HepG2 (cell line): ENCODE measurements around the gene NIFK. TPM values are rescaled to one million over a fixed set of nuclear protein-coding genes. Genes with fewer than 3 reads are reported as not detected.

Experiments used
- ATAC-seq: fragments of 200-7000 bp; cut with Tn5 transposase; 3 replicates; pipeline ENCODE4 v1.9.1; 2020; ENCODE audit warnings: mild to moderate bottlenecking, moderate library complexity
- BruUV-seq: library from RNA; stranded (reverse); fragments of 400-500 nt; replicated peaks from 2 replicates; lab custom pipeline; 2021; lab: Mats Ljungman, UMichigan
- CTCF ChIA-PET: fragments of 300-600 bp; formaldehyde crosslinking; extraction: SDS; loops from one replicate; lab custom pipeline; 2021; ENCODE audit warnings: low total read pairs, inconsistent platforms, low intra/inter-chr PET ratio; lab: Yijun Ruan, JAX
- POLR2A ChIA-PET: fragments of 350-600 bp; sonication (Branson Sonifier 250); formaldehyde crosslinking; loops from one replicate; lab custom pipeline; 2020; ENCODE audit warnings: antibody characterized with exemption, inconsistent platforms; lab: Yijun Ruan, JAX
- DNase-seq: peaks from one replicate; pipeline ENCODE4 v3.0.0-alpha.2; 2015; ENCODE audit warnings: low spot score
- FAIRE-seq: peaks from 3 replicates; lab custom pipeline; 2011; peaks lifted over from hg19 to GRCh38; lab: Jason Lieb, UNC
- H2AFZ ChIP-seq: one replicate; pipeline ENCODE4 v1.6.1; 2011; ENCODE audit warnings: low read length, inconsistent platforms
- H3K27ac ChIP-seq: fragments of 300-600 bp; 3 replicates; pipeline ENCODE4 v1.8.0; 2011; ENCODE audit warnings: mixed run types, mild to moderate bottlenecking, mixed read lengths, low read length, inconsistent platforms; ENCODE audit not compliant: insufficient read depth; ENCODE audit errors: extremely low read length
- H3K27me3 ChIP-seq, 2 experiments: fragments of 200-600 bp in 1 of 2; 2 replicates in 1 of 2; 3 replicates in 1 of 2; pipeline versions ENCODE4 v1.6.0 to v1.8.0; 2011; ENCODE audit warnings: low read length in 2 of 2, mild to moderate bottlenecking in 2 of 2, moderate library complexity in 2 of 2, inconsistent platforms in 1 of 2; ENCODE audit not compliant: insufficient read depth in 2 of 2, control insufficient read depth in 1 of 2
- H3K36me3 ChIP-seq, 2 experiments: fragments of 200-600 bp in 1 of 2; replicated peaks in 1 of 2; 2 replicates in 1 of 2; 3 replicates in 1 of 2; pipeline versions ENCODE4 v1.5.1 to v1.8.0; 2011; ENCODE audit warnings: low read length in 2 of 2, inconsistent platforms in 1 of 2; ENCODE audit not compliant: insufficient read depth in 2 of 2, control insufficient read depth in 1 of 2
- H3K4me1 ChIP-seq: 2 replicates; pipeline ENCODE4 v1.5.1; 2012; ENCODE audit warnings: low read length, inconsistent platforms; ENCODE audit not compliant: insufficient read depth
- H3K4me2 ChIP-seq: 2 replicates; pipeline ENCODE4 v1.6.0; 2011; ENCODE audit warnings: low read depth, low read length, inconsistent platforms
- H3K4me3 ChIP-seq, 3 experiments: fragments of 200-600 bp in 1 of 3; sonication (generic), shearing (Covaris generic) in 1 of 3; replicated peaks in 1 of 3; 2 replicates each; pipeline ENCODE4 v1.5.1; 2011 to 2016; ENCODE audit warnings: low read length in 3 of 3, inconsistent platforms in 2 of 3, low read depth in 2 of 3, mild to moderate bottlenecking in 2 of 3, control low read depth in 1 of 3, mixed read lengths in 1 of 3; ENCODE audit not compliant: insufficient read depth in 1 of 3
- H3K79me2 ChIP-seq: one replicate; pipeline ENCODE4 v1.6.1; 2011; ENCODE audit warnings: low read length, inconsistent platforms; ENCODE audit not compliant: insufficient read depth
- H3K9ac ChIP-seq: 2 replicates; pipeline ENCODE4 v1.6.0; 2011; ENCODE audit warnings: mild to moderate bottlenecking, low read depth, low read length, inconsistent platforms; ENCODE audit not compliant: insufficient read depth
- H3K9me3 ChIP-seq: 2 replicates; pipeline ENCODE4 v1.5.1; 2012; ENCODE audit warnings: mild to moderate bottlenecking, low read length
- H4K20me1 ChIP-seq: 2 replicates; pipeline ENCODE4 v1.6.0; 2011; ENCODE audit warnings: inconsistent platforms, mild to moderate bottlenecking, low read length, moderate library complexity; ENCODE audit not compliant: insufficient read depth
- AGO2 ChIP-seq: fragments of 200-400 bp; formaldehyde crosslinking; optimal IDR thresholded peaks from 2 replicates; pipeline ENCODE3; 2017; ENCODE audit warnings: mild to moderate bottlenecking, low read depth, low read length, moderate library complexity
- CTCF ChIP-seq: sonication (generic); formaldehyde crosslinking; IDR thresholded peaks from 2 replicates; pipeline ENCODE4 v1.5.0; 2020; ENCODE audit warnings: mild to moderate bottlenecking, missing genetic modification reagents, moderate library complexity
- FOSL1 ChIP-seq: sonication (generic); formaldehyde crosslinking; IDR thresholded peaks from 2 replicates; pipeline ENCODE4 v1.9.0; 2021; ENCODE audit warnings: missing genetic modification reagents, borderline replicate concordance
- HNRNPLL ChIP-seq: fragments of 200-400 bp; formaldehyde crosslinking; IDR thresholded peaks from 2 replicates; pipeline ENCODE4 v1.6.1; 2017; ENCODE audit warnings: mild to moderate bottlenecking, low read depth, low read length; ENCODE audit not compliant: poor library complexity, severe bottlenecking
- MTF2 ChIP-seq: sonication (generic); formaldehyde crosslinking; IDR thresholded peaks from 2 replicates; pipeline ENCODE4 v1.5.0; 2020; ENCODE audit warnings: missing genetic modification reagents, borderline replicate concordance
- POLR2A ChIP-seq, 2 experiments: IDR thresholded peaks; 2 replicates each; pipeline ENCODE4 v1.6.1; 2011; ENCODE audit warnings: low read depth in 2 of 2, low read length in 2 of 2, mild to moderate bottlenecking in 1 of 2, moderate library complexity in 1 of 2; ENCODE audit not compliant: insufficient read depth in 1 of 2
- SALL2 ChIP-seq: sonication (generic); formaldehyde crosslinking; IDR thresholded peaks from 2 replicates; pipeline ENCODE4 v1.8.1; 2023; ENCODE audit warnings: mild to moderate bottlenecking, missing genetic modification reagents, inconsistent platforms
- SAP130 ChIP-seq: IDR thresholded peaks from 2 replicates; pipeline ENCODE4 v1.6.1; 2016; ENCODE audit warnings: low read depth
- STAT6 ChIP-seq: sonication (generic); formaldehyde crosslinking; IDR thresholded peaks from 2 replicates; pipeline ENCODE4 v1.4.0; 2020; ENCODE audit warnings: missing genetic modification reagents, mild to moderate bottlenecking, borderline replicate concordance
- ZBTB8A ChIP-seq: sonication (generic); formaldehyde crosslinking; IDR thresholded peaks from 2 replicates; pipeline ENCODE4 v1.4.0; 2020; ENCODE audit warnings: mild to moderate bottlenecking, low read depth, missing genetic modification reagents, borderline replicate concordance
- ZNF264 ChIP-seq: sonication (generic); formaldehyde crosslinking; IDR thresholded peaks from 2 replicates; pipeline ENCODE4 v1.4.0; 2020; ENCODE audit warnings: missing genetic modification reagents
- ZNF354B ChIP-seq: sonication (generic); formaldehyde crosslinking; IDR thresholded peaks from 2 replicates; pipeline ENCODE4 v1.8.0; 2022; ENCODE audit warnings: mild to moderate bottlenecking, missing genetic modification reagents
- WGBS: methylation state at CpG from one replicate; pipeline ENCODE4 v1.1.6; 2017; ENCODE audit warnings: low lambda C conversion rate; 5-methylcytosine and 5-hydroxymethylcytosine counted together
- in situ Hi-C: cut with HindIII; loops from 2 replicates; pipeline ENCODE4 v1.10.0; 2017; ENCODE audit warnings: low pct_unique_long_range_greater_than_20kb; ENCODE audit not compliant: extremely low pct_ligation_motif_present
- intact Hi-C: fragments of 100-400 bp; cut with micrococcal nuclease; formaldehyde crosslinking; loops from one replicate; pipeline ENCODE4 v1.10.0; 2022; ENCODE audit not compliant: unreplicated experiment
- polyA plus RNA-seq, 8 experiments: library from polyadenylated mRNA; depleted of rRNA in 3 of 8; stranded (reverse) in 7 of 8; unstranded in 1 of 8; fragments of >200 nt; fragmentation: Illumina TruSeq in 4 of 8; extraction: Trizol in 4 of 8; gene quantifications; 2 replicates each; pipeline versions ENCODE4 v1.2.1 to v1.2.3, GENCODE V29; 2011 to 2016; ENCODE audit warnings: low read depth in 4 of 8, missing spikeins in 1 of 8, mixed read lengths in 1 of 8; ENCODE audit not compliant: insufficient read depth in 1 of 8
- total RNA-seq, 5 experiments: library from RNA; depleted of rRNA; stranded (reverse); fragments of >200 nt; fragmentation: Illumina TruSeq; extraction: Trizol; gene quantifications; 2 replicates each; pipeline ENCODE4 v1.2.3, GENCODE V29; 2016; ENCODE audit warnings: low read depth in 1 of 5

The NIFK gene
- total and polyA plus RNA-seq, 2 of the 13 experiments (the other 11 are each of a cell fraction or from before 2014, with no cell fraction given) = 19.6 to 105 TPM

GRCh38 chr2:121754851-121755236 is 18.2 kb upstream of the NIFK start:
- peaks cover 35% of the 10 kb centered on the region for H3K79me2 ChIP-seq
- no peaks in the 10 kb centered on the region for H3K9me3 ChIP-seq
- peak overlapping the region; percentile 68 for H2AFZ ChIP-seq
- POLR2A ChIA-PET = interaction anchor here (1.0 to 1.8 kb wide), 6 partner anchors 11 to 224 kb away, joined by 3 to 23 read pairs (median 6); partner anchors contain the start of genes CLASP1, NIFK and RNU4ATAC
- TF ChIP-seq POLR2A (IDR thresholded peaks at IDR 0.05; ENCODE audit: insufficient read depth in 1 of 2, low read depth in 2 of 2, low read length in 2 of 2) (0 out of 4 replicates have a peak, but pooled peaks of 1 of the 2 experiments have one; percentile 1), ZNF354B (CRISPR knock-in tag) (peak; percentile 28; the same call in 1 of the 2 replicates), AGO2 (no peak), STAT6 (0 out of 2 replicates have a peak, but pooled peaks have one; percentile 2)
- H3K4me1 ChIP-seq = peaks cover 24% of the 10 kb centered on the region
- in situ Hi-C loops = no loop called here
- peak overlapping the region; percentile 67 to 92 (median 82) for H3K4me3 ChIP-seq
- H3K27ac ChIP-seq = peak overlapping the region; percentile 82
- WGBS = 6% methylated on average over 8 of the region's 8 CpGs
- DNase-seq = no peak
- intact Hi-C loops = loop anchor here (2.0 kb wide), 1 partner anchor 18 kb away; the partner anchor contains the start of gene NIFK
- TSS peak; percentile 96 for BruUV-seq
- peaks cover 0 to 4% of the 10 kb centered on the region in 2 experiments; a peak in 2 of 5 replicates for H3K27me3 ChIP-seq
- CTCF ChIA-PET = no interaction called here
- ATAC-seq = peak; percentile 11
- H3K9ac ChIP-seq = peak overlapping the region; percentile 81
- H3K36me3 ChIP-seq = peaks cover 4 to 20% of the 10 kb centered on the region in 2 experiments
- FAIRE-seq = no peak
- H3K4me2 ChIP-seq = peak overlapping the region; percentile 91
- no peaks in the 10 kb centered on the region for H4K20me1 ChIP-seq

GRCh38 chr2:121748202-121748601 is 11.5 kb upstream of the NIFK start:
- Histone ChIP-seq H3K4me1 (no peaks in the 10 kb centered on the region; the same call in 1 of the 2 replicates), H3K4me3 (no peak overlapping the region), H4K20me1 (no peaks in the 10 kb centered on the region), H3K36me3 (no peaks in the 10 kb centered on the region), H3K27ac (no peak overlapping the region), H2AFZ (no peak overlapping the region), H3K4me2 (no peak overlapping the region; the same call in 1 of the 2 replicates), H3K9me3 (no peaks in the 10 kb centered on the region), H3K79me2 (no peaks in the 10 kb centered on the region), H3K27me3 (no peaks in the 10 kb centered on the region), H3K9ac (no peak overlapping the region)
- intact Hi-C loops (loop anchor here (1.0 kb wide), 1 partner anchor 346 kb away; no protein-coding TSS in a partner anchor), in situ Hi-C loops (no loop called here)
- WGBS = 13% methylated on average over 4 of the region's 4 CpGs
- peak; percentile 55 for DNase-seq
- no peak for FAIRE-seq
- BruUV-seq = no TSS peak
- ATAC-seq = peak; percentile 93
- CTCF ChIA-PET = interaction anchor here (1.3 kb wide), 1 partner anchor 346 kb away, joined by 9 read pairs; no protein-coding TSS in a partner anchor
- POLR2A ChIA-PET = interaction anchor here (1.0 to 1.9 kb wide), 3 partner anchors 11 to 346 kb away, joined by 3 to 7 read pairs (median 5); partner anchors contain the start of genes NIFK and RNU4ATAC
- TF ChIP-seq SALL2 (CRISPR knock-in tag) (no peak), ZBTB8A (no peak), HNRNPLL (no peak), FOSL1 (CRISPR knock-in tag) (no peak), ZNF264 (CRISPR knock-in tag) (0 out of 2 replicates have a peak, but pooled peaks have one; percentile 33), CTCF (CRISPR knock-in tag) (peak; percentile 75), MTF2 (CRISPR knock-in tag) (no peak), SAP130 (peak; percentile 43; the same call in 1 of the 2 replicates)
